ENCODE results near the gene CDK14.

- TF ChIP-seq EZH2 (IDR thresholded peaks at IDR 0.05): no peak
- TF ChIP-seq POLR2AphosphoS5 (IDR thresholded peaks at IDR 0.05; ENCODE audit: borderline replicate concordance, low read depth, low read length): no peak
Measured at GRCh38 chr7:90605055-90605454, 8.9 kb downstream of the CDK14 start.

Measured in SK-N-MC (cell line).